ENCODE measurements around the gene RPGR.
A peak's percentile ranks its signal among the peaks of the same experiment; 100 is the strongest.

Gene RPGR

DNA sequence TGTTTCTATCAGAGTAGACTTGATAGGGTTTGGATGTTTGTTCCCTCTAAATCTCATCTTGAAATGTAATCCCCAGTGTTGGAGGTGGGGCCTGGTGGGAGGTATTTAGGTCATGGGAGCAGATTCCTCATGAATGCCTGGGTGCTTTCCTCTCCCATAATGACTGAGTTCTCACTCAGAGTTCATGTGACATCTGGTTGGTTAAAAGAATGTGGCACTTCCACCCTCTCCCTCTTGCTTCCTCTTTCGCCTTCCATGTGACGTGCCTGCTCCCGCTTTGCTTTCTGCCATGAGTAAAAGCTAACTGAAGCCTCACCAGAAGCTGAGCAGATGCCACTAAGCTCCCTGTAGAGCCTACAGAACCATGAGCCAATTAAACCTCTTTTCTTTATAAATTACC is 59.3 kb downstream of the RPGR start:
- TF ChIP-seq, protein P1, sequence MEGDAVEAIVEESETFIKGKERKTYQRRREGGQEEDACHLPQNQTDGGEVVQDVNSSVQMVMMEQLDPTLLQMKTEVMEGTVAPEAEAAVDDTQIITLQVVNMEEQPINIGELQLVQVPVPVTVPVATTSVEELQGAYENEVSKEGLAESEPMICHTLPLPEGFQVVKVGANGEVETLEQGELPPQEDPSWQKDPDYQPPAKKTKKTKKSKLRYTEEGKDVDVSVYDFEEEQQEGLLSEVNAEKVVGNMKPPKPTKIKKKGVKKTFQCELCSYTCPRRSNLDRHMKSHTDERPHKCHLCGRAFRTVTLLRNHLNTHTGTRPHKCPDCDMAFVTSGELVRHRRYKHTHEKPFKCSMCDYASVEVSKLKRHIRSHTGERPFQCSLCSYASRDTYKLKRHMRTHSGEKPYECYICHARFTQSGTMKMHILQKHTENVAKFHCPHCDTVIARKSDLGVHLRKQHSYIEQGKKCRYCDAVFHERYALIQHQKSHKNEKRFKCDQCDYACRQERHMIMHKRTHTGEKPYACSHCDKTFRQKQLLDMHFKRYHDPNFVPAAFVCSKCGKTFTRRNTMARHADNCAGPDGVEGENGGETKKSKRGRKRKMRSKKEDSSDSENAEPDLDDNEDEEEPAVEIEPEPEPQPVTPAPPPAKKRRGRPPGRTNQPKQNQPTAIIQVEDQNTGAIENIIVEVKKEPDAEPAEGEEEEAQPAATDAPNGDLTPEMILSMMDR (conservative IDR thresholded peaks at IDR 0.05; ENCODE audit: low read depth, low read length), result no peak
- Histone ChIP-seq H3K27ac (no peak overlapping the region), H3K4me2 (no peak overlapping the region), H3K9ac (no peak overlapping the region), H3K36me3 (ENCODE audit: insufficient read depth) (no peaks in the 10 kb centered on the region), H3K79me2 (ENCODE audit: insufficient read depth, low read depth) (no peaks in the 10 kb centered on the region), H3K27me3 (ENCODE audit: insufficient read depth, low read depth) (no peaks in the 10 kb centered on the region), H2AFZ (ENCODE audit: low read depth) (no peak overlapping the region), H3K4me1 (ENCODE audit: low read depth, poor library complexity, severe bottlenecking) (peaks cover 12% of the 10 kb centered on the region), H3K4me3 (IDR thresholded peaks at IDR 0.05; ENCODE audit: insufficient read depth, low read depth, low read length) (no peak overlapping the region), H4K20me1 (ENCODE audit: insufficient read depth) (no peaks in the 10 kb centered on the region)

DNA sequence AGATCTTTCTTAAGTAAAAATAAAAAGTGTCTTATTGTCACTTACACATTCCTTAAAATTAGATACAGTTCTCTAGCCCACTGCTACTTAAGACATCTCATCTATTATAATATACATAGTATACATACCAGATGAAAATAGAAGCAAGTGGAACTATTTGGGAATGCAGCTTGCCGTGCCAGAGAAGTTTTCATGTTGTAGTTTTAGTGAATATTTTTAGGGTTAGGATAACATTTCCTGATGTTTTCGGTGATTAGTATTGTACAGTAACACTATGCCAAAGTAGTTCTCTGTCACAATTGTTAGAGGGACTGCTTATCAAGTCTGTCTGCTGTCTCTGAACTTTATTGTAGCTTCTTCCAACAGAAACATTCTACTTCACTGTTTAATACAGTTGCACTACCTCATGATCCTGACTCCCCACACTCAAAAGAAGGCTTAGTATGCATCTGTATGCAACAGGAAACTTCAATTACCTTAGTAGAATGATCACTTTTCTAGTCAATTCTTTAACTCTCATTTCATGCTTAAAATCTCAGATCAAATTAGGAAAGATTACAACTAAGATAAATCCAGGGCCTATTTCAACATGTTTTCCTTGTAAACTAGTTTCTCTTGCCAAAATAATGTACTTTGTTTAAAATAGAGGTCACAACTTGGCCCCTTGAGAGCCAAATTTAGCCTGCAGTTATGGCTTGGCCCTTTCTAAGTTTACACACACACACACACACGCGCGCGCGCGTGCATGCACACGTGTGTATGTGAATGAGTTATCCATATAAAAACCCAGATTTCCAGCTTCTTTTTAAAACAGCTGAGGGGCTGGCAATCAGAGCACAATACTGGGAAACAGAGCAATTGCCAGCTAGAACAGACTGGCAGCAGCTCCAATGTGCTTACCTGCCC is 64.3 kb downstream of the RPGR start:
- H2AFZ ChIP-seq (ENCODE audit: low read depth), result no peak overlapping the region
- TF ChIP-seq, protein P1 (conservative IDR thresholded peaks at IDR 0.05; ENCODE audit: low read depth, low read length), result no peak
- no peak overlapping the region for H3K4me2 ChIP-seq

DNA sequence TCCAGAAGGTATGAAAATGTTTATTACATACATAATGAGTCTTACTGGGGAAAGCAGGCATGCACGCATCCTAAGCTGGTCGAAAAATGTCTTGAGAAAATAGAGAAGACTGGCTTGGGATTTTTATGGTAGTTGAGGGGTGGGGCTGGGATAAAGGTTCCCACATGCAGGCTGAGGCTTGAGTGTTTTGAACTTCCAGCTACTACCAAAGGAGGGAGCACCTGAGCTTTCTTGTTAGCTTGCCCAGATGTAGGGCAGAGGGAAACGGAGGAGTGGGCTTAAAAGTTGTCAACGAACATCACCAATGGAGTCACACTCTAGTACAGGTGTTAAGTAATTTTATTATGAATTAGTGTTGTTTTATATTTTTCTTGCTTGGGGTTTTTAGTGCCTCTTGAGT is 67.1 kb downstream of the RPGR start:
- Histone ChIP-seq H3K4me3 (IDR thresholded peaks at IDR 0.05; ENCODE audit: insufficient read depth, low read depth, low read length) (no peak overlapping the region), H4K20me1 (ENCODE audit: insufficient read depth) (no peaks in the 10 kb centered on the region), H2AFZ (ENCODE audit: low read depth) (no peak overlapping the region), H3K36me3 (ENCODE audit: insufficient read depth) (no peaks in the 10 kb centered on the region), H3K79me2 (ENCODE audit: insufficient read depth, low read depth) (no peaks in the 10 kb centered on the region), H3K4me2 (no peak overlapping the region), H3K27me3 (ENCODE audit: insufficient read depth, low read depth) (no peaks in the 10 kb centered on the region), H3K4me1 (ENCODE audit: low read depth, poor library complexity, severe bottlenecking) (no peaks in the 10 kb centered on the region), H3K27ac (no peak overlapping the region), H3K9ac (no peak overlapping the region)
- TF ChIP-seq, protein P1 (conservative IDR thresholded peaks at IDR 0.05; ENCODE audit: low read depth, low read length), result peak; percentile 48; the same call in 1 of the 2 replicates

More for the DNA sequence above, 64.3 kb downstream of the RPGR start:
- no peaks in the 10 kb centered on the region for H3K36me3 ChIP-seq (ENCODE audit: insufficient read depth)
- no peak overlapping the region for H3K9ac ChIP-seq
- no peaks in the 10 kb centered on the region for H3K4me1 ChIP-seq (ENCODE audit: low read depth, poor library complexity, severe bottlenecking)
- no peak overlapping the region for H3K4me3 ChIP-seq (IDR thresholded peaks at IDR 0.05; ENCODE audit: insufficient read depth, low read depth, low read length)
- H3K27ac ChIP-seq, result no peak overlapping the region
- H3K27me3 ChIP-seq (ENCODE audit: insufficient read depth, low read depth), result no peaks in the 10 kb centered on the region
- no peaks in the 10 kb centered on the region for H3K79me2 ChIP-seq (ENCODE audit: insufficient read depth, low read depth)
- H4K20me1 ChIP-seq (ENCODE audit: insufficient read depth), result no peaks in the 10 kb centered on the region

DNA sequence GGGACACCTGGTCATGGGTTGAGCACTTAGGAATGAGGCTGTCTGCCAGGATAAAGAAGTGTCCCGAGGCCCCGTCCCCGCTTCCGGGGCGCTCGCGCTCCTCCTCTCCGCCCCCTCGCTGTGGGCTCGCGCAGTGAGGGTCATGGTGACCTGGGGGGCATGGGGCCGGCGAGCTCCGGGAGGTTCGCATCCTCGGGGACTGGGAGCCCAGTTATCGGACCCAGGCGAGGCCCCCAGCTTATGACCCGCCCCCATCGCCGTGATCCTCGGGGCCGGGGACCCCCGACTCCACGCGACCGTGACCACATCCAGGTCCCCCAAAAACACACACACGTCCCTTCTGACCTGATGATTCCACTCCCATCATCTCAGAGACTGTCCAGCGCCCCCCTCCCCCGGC is 71.3 kb downstream of the RPGR start:
- no peak overlapping the region for H3K4me3 ChIP-seq (IDR thresholded peaks at IDR 0.05; ENCODE audit: insufficient read depth, low read depth, low read length)
- no peak overlapping the region for H3K9ac ChIP-seq
- no peak overlapping the region for H2AFZ ChIP-seq (ENCODE audit: low read depth)
- TF ChIP-seq, protein P1 (conservative IDR thresholded peaks at IDR 0.05; ENCODE audit: low read depth, low read length), result no peak
- no peaks in the 10 kb centered on the region for H3K36me3 ChIP-seq (ENCODE audit: insufficient read depth)
- H4K20me1 ChIP-seq (ENCODE audit: insufficient read depth), result no peaks in the 10 kb centered on the region
- H3K27me3 ChIP-seq (ENCODE audit: insufficient read depth, low read depth), result no peaks in the 10 kb centered on the region
- H3K27ac ChIP-seq, result no peak overlapping the region
- no peaks in the 10 kb centered on the region for H3K79me2 ChIP-seq (ENCODE audit: insufficient read depth, low read depth)
- H3K4me1 ChIP-seq (ENCODE audit: low read depth, poor library complexity, severe bottlenecking), result no peaks in the 10 kb centered on the region
- H3K4me2 ChIP-seq, result no peak overlapping the region

Data from KMS-11 (cell line).